CD4-positive, alpha-beta memory T cell (primary cell): ENCODE data around the gene PPIP5K2. TPM values are rescaled to one million over a fixed set of nuclear protein-coding genes. Genes with fewer than 3 reads are reported as not detected.

Source experiments
- CTCF ChIA-PET: fragments of 350-600 bp; sonication (Branson Sonifier 250); formaldehyde crosslinking; loops from one replicate; lab custom pipeline; 2021; ENCODE audit warnings: inconsistent platforms; ENCODE audit not compliant: partially characterized antibody; lab: Charles Lee
- POLR2A ChIA-PET: fragments of 350-600 bp; sonication (Branson Sonifier 250); formaldehyde crosslinking; loops from one replicate; lab custom pipeline; 2021; ENCODE audit not compliant: partially characterized antibody; lab: Charles Lee
- DNase-seq, 5 donors: peaks; one replicate each; pipeline versions ENCODE4 v3.0.0 to v3.0.0-alpha.2; 2020 to 2022; ENCODE audit warnings: mixed read lengths in 1 of 5
- H3K27ac ChIP-seq: one replicate; pipeline ENCODE4 v1.7.0; 2013; ENCODE audit warnings: low read depth, low read length
- H3K27me3 ChIP-seq: 2 replicates; pipeline ENCODE4 v1.7.0; 2013; ENCODE audit warnings: mild to moderate bottlenecking, low read length, moderate library complexity; ENCODE audit not compliant: insufficient read depth
- H3K36me3 ChIP-seq: 2 replicates; pipeline ENCODE4 v1.7.0; 2013; ENCODE audit warnings: mild to moderate bottlenecking, low read length, moderate library complexity; ENCODE audit not compliant: insufficient read depth
- H3K4me1 ChIP-seq: 2 replicates; pipeline ENCODE4 v1.7.0; 2013; ENCODE audit warnings: mild to moderate bottlenecking, low read length, moderate library complexity; ENCODE audit not compliant: insufficient read depth
- H3K4me3 ChIP-seq, 2 donors: one replicate each; pipeline ENCODE4 v1.7.0; 2013; ENCODE audit warnings: low read length in 2 of 2, mild to moderate bottlenecking in 1 of 2
- H3K9me3 ChIP-seq, 2 donors: one replicate each; pipeline ENCODE4 v1.7.0; 2013; ENCODE audit warnings: low read length in 2 of 2, control low read depth in 1 of 2; ENCODE audit not compliant: control insufficient read depth in 1 of 2
- H3K27ac Mint-ChIP-seq, 7 donors: one replicate each; pipeline ENCODE4 v1.8.0; 2020 to 2021; ENCODE audit warnings: mixed read lengths in 7 of 7, mild to moderate bottlenecking in 6 of 7, inconsistent platforms in 3 of 7, moderate library complexity in 3 of 7
- H3K27me3 Mint-ChIP-seq, 2 donors: one replicate each; pipeline ENCODE4 v1.8.0; 2020 to 2021; ENCODE audit warnings: mixed read lengths in 2 of 2
- H3K36me3 Mint-ChIP-seq, 2 donors: one replicate each; pipeline ENCODE4 v1.8.0; 2020 to 2021; ENCODE audit warnings: mixed read lengths in 2 of 2, inconsistent platforms in 1 of 2, mild to moderate bottlenecking in 1 of 2
- H3K4me1 Mint-ChIP-seq, 4 donors: one replicate each; pipeline ENCODE4 v1.8.0; 2020 to 2021; ENCODE audit warnings: mixed read lengths in 4 of 4, mild to moderate bottlenecking in 1 of 4
- H3K4me3 Mint-ChIP-seq, 8 donors: one replicate each; pipeline ENCODE4 v1.8.0; 2020 to 2021; ENCODE audit warnings: mixed read lengths in 8 of 8, mild to moderate bottlenecking in 7 of 8, moderate library complexity in 6 of 8, inconsistent platforms in 3 of 8
- H3K9me3 Mint-ChIP-seq, 8 donors: one replicate each; pipeline ENCODE4 v1.8.0; 2020 to 2021; ENCODE audit warnings: mixed read lengths in 8 of 8, mild to moderate bottlenecking in 5 of 8, inconsistent platforms in 3 of 8, moderate library complexity in 1 of 8
- intact Hi-C: fragments of 100-400 bp; cut with micrococcal nuclease; formaldehyde crosslinking; loops from one replicate; pipeline ENCODE4 v1.15.1; 2023
- polyA plus RNA-seq, 2 donors: library from polyadenylated mRNA; unstranded; fragments of 300-500 nt; fragmentation: Illumina TruSeq; gene quantifications; one replicate each; pipeline ENCODE4 v1.2.3, GENCODE V29; 2021
- total RNA-seq, 2 experiments: library from RNA; stranded (reverse); gene quantifications; one replicate each; pipeline ENCODE4 v1.2.3, GENCODE V29; 2021

PPIP5K2 gene
- total and polyA plus RNA-seq, 4 experiments from 2014 or later = 21.1 to 66.5 (median 43.3) TPM

GRCh38 chr5:103119070-103119764, 884 bp upstream of the PPIP5K2 start:
- peak overlapping the region; percentile 94 to 100 (median 99) for H3K27ac Mint-ChIP-seq
- no peaks in the 10 kb centered on the region for H3K27me3 Mint-ChIP-seq
- Histone ChIP-seq H3K9me3 (no peaks in the 10 kb centered on the region), H3K27me3 (no peaks in the 10 kb centered on the region), H3K4me3 (peak overlapping the region; percentile 92 to 96), H3K36me3 (no peaks in the 10 kb centered on the region), H3K27ac (peak overlapping the region; percentile 81), H3K4me1 (peaks cover 47% of the 10 kb centered on the region)
- DNase-seq = no peak
- peaks cover 7 to 15% of the 10 kb centered on the region in 2 donors for H3K36me3 Mint-ChIP-seq
- H3K4me1 Mint-ChIP-seq = peaks cover 28 to 64% (median 44%) of the 10 kb centered on the region in 4 donors
- ChIA-PET POLR2A (interaction anchor here (0.5 to 2.8 kb wide), 14 partner anchors 8 to 965 kb away, joined by 3 to 46 read pairs (median 5); partner anchors contain the start of genes MACIR and PAM), CTCF (interaction anchor here (0.8 to 2.5 kb wide), 4 partner anchors 10 to 362 kb away, joined by 3 to 9 read pairs (median 7); partner anchors contain the start of gene MACIR)
- peak overlapping the region; percentile 91 to 100 (median 98) for H3K4me3 Mint-ChIP-seq
- no peaks in the 10 kb centered on the region for H3K9me3 Mint-ChIP-seq
- intact Hi-C loops = no loop called here

GRCh38 chr5:103120607-103121200, 603 bp downstream of the PPIP5K2 start:
- Mint-ChIP-seq H3K27ac (peak overlapping the region; percentile 94 to 100 (median 99)), H3K36me3 (peaks cover 7 to 17% of the 10 kb centered on the region in 2 donors), H3K9me3 (no peaks in the 10 kb centered on the region), H3K4me1 (peaks cover 33 to 63% (median 49%) of the 10 kb centered on the region in 4 donors), H3K4me3 (peak overlapping the region; percentile 91 to 100 (median 98)), H3K27me3 (no peaks in the 10 kb centered on the region)
- peaks cover 47% of the 10 kb centered on the region for H3K4me1 ChIP-seq
- peak overlapping the region; percentile 92 to 99 for H3K4me3 ChIP-seq
- H3K36me3 ChIP-seq = no peaks in the 10 kb centered on the region
- H3K27ac ChIP-seq = peak overlapping the region; percentile 81
- ChIA-PET CTCF (interaction anchor here (1.0 to 2.5 kb wide), 7 partner anchors 8 to 440 kb away, joined by 3 to 9 read pairs (median 6); partner anchors contain the start of gene MACIR), POLR2A (interaction anchor here (0.9 to 2.8 kb wide), 12 partner anchors 8 to 365 kb away, joined by 3 to 46 read pairs (median 6); partner anchors contain the start of genes MACIR and PAM)
- H3K27me3 ChIP-seq = no peaks in the 10 kb centered on the region
- intact Hi-C loops = loop anchor here (1.0 kb wide), 2 partner anchors 138 to 365 kb away; partner anchors contain the start of genes MACIR and PAM
- DNase-seq = peak in 1 of 5 donors; percentile 7
- no peaks in the 10 kb centered on the region for H3K9me3 ChIP-seq

DNA sequence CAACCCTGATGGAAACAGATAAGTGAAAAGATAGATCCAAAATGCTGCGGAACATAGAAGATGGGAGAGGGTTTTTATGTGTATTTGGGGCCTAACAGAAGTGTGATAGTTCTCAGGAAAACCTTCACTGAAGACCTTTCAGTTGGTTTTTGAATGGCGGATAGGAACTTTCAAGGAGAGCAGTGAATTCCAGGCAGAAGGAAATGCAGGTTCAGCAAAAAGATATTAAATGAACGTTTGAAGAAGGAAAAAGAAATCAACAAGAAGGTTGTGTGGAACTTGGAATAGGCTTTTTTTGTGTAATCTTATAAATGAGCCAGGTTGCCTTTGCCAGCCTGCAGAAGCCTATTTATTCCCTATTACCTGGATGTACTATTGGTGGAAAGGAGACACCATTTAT, 2.1 kb downstream of the PPIP5K2 start:
- H3K27me3 ChIP-seq = no peaks in the 10 kb centered on the region
- CTCF ChIA-PET = no interaction called here
- Mint-ChIP-seq H3K27ac (no peak overlapping the region), H3K4me1 (peaks cover 40 to 74% (median 57%) of the 10 kb centered on the region in 4 donors), H3K4me3 (peak overlapping the region in 5 of 8 donors; percentile 26 to 99 (median 97)), H3K9me3 (no peaks in the 10 kb centered on the region), H3K27me3 (no peaks in the 10 kb centered on the region), H3K36me3 (peaks cover 7 to 19% of the 10 kb centered on the region in 2 donors)
- H3K9me3 ChIP-seq = no peaks in the 10 kb centered on the region
- intact Hi-C loops = no loop called here
- no peaks in the 10 kb centered on the region for H3K36me3 ChIP-seq
- no peak overlapping the region for H3K4me3 ChIP-seq
- peaks cover 48% of the 10 kb centered on the region for H3K4me1 ChIP-seq
- DNase-seq = no peak
- POLR2A ChIA-PET = no interaction called here
- H3K27ac ChIP-seq = no peak overlapping the region

DNA sequence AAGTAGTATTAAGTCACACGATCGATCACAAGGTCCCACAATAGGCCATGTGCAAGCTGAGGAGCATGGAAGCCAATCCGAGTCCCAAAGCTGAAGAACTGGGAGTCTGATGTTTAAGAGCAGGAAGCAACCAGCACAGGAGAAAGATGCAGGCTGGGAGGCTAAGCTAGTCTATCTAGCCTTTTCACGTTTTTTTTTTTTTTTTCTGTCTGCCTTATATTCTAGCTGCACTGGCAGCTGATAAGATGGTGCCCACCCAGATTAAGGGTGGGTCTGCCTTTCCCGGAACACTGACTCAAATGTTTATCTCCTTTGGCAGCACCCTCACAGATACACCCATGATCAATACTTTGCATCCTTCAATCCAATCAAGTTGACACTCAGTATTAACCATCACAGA, 6.5 kb downstream of the PPIP5K2 start:
- Histone ChIP-seq H3K4me3 (no peak overlapping the region), H3K27me3 (no peaks in the 10 kb centered on the region), H3K4me1 (peaks cover 26% of the 10 kb centered on the region), H3K9me3 (no peaks in the 10 kb centered on the region), H3K36me3 (no peaks in the 10 kb centered on the region), H3K27ac (no peak overlapping the region)
- H3K4me1 Mint-ChIP-seq = peaks cover 39 to 65% (median 50%) of the 10 kb centered on the region in 4 donors
- H3K27me3 Mint-ChIP-seq = no peaks in the 10 kb centered on the region
- intact Hi-C loops = no loop called here
- H3K27ac Mint-ChIP-seq = no peak overlapping the region
- ChIA-PET POLR2A (no interaction called here), CTCF (interaction anchor here (1.0 to 1.8 kb wide), 2 partner anchors 13 kb away, joined by 4 to 5 read pairs; no protein-coding TSS in a partner anchor)
- peaks cover 13 to 21% of the 10 kb centered on the region in 2 donors for H3K36me3 Mint-ChIP-seq
- H3K4me3 Mint-ChIP-seq = peak overlapping the region in 2 of 8 donors; percentile 2 to 45
- no peak for DNase-seq
- H3K9me3 Mint-ChIP-seq = no peaks in the 10 kb centered on the region

GRCh38 chr5:103127292-103127817, 7.3 kb downstream of the PPIP5K2 start:
- Mint-ChIP-seq H3K27me3 (no peaks in the 10 kb centered on the region), H3K9me3 (no peaks in the 10 kb centered on the region), H3K36me3 (peaks cover 16 to 21% of the 10 kb centered on the region in 2 donors), H3K4me1 (peaks cover 35 to 61% (median 48%) of the 10 kb centered on the region in 4 donors), H3K27ac (no peak overlapping the region), H3K4me3 (no peak overlapping the region)
- H3K4me3 ChIP-seq = no peak overlapping the region
- no peaks in the 10 kb centered on the region for H3K9me3 ChIP-seq
- H3K27ac ChIP-seq = no peak overlapping the region
- no peak for DNase-seq
- peaks cover 18% of the 10 kb centered on the region for H3K4me1 ChIP-seq
- POLR2A ChIA-PET = interaction anchor here (1.6 kb wide), 1 partner anchor 7 kb away, joined by 7 read pairs; the partner anchor contains the start of genes GIN1 and PPIP5K2
- intact Hi-C loops = no loop called here
- no peaks in the 10 kb centered on the region for H3K27me3 ChIP-seq
- no peaks in the 10 kb centered on the region for H3K36me3 ChIP-seq
- CTCF ChIA-PET = interaction anchor here (0.6 to 1.0 kb wide), 2 partner anchors 12 to 88 kb away, joined by 4 read pairs; no protein-coding TSS in a partner anchor

DNA sequence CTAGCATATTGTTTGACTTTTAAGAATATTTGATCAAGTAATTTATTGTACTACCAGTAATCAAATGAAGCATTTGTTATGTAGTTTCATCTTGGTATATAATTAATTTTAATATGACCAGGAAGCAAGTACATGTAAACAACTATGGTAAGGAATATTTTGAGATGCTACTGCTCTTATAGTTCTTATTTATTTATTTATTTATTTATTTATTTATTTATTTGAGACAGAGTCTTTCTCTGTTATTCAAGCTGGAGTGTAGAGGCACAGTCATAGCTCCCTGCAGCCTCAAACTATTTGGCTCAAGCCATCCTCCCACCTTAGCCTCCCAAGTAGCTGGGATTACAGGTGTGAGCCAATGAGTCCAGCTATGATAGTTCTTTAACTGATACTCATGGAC, 8.1 kb downstream of the PPIP5K2 start:
- H3K27ac ChIP-seq = no peak overlapping the region
- peaks cover 17 to 21% of the 10 kb centered on the region in 2 donors for H3K36me3 Mint-ChIP-seq
- H3K4me1 ChIP-seq = peaks cover 15% of the 10 kb centered on the region
- no peaks in the 10 kb centered on the region for H3K9me3 Mint-ChIP-seq
- intact Hi-C loops = no loop called here
- no peaks in the 10 kb centered on the region for H3K9me3 ChIP-seq
- no peak overlapping the region for H3K4me3 ChIP-seq
- CTCF ChIA-PET = interaction anchor here (0.8 to 1.6 kb wide), 5 partner anchors 8 to 447 kb away, joined by 3 to 7 read pairs (median 3); partner anchors contain the start of genes GIN1 and PPIP5K2
- H3K27me3 Mint-ChIP-seq = no peaks in the 10 kb centered on the region
- no peaks in the 10 kb centered on the region for H3K27me3 ChIP-seq
- H3K4me1 Mint-ChIP-seq = peaks cover 33 to 59% (median 46%) of the 10 kb centered on the region in 4 donors
- POLR2A ChIA-PET = interaction anchor here (1.6 kb wide), 1 partner anchor 8 kb away, joined by 7 read pairs; the partner anchor contains the start of genes GIN1 and PPIP5K2
- no peaks in the 10 kb centered on the region for H3K36me3 ChIP-seq
- no peak overlapping the region for H3K4me3 Mint-ChIP-seq
- no peak for DNase-seq
- H3K27ac Mint-ChIP-seq = no peak overlapping the region
